ENCODE results near the gene CASP8.
A peak's percentile ranks its signal among the peaks of the same experiment; 100 is the strongest.
"Not testable (repeated sequence)": the region's sequence is repeated elsewhere in the genome, so short reads cannot be mapped to it uniquely, and the experiment has no call there.

CASP8 gene

DNA sequence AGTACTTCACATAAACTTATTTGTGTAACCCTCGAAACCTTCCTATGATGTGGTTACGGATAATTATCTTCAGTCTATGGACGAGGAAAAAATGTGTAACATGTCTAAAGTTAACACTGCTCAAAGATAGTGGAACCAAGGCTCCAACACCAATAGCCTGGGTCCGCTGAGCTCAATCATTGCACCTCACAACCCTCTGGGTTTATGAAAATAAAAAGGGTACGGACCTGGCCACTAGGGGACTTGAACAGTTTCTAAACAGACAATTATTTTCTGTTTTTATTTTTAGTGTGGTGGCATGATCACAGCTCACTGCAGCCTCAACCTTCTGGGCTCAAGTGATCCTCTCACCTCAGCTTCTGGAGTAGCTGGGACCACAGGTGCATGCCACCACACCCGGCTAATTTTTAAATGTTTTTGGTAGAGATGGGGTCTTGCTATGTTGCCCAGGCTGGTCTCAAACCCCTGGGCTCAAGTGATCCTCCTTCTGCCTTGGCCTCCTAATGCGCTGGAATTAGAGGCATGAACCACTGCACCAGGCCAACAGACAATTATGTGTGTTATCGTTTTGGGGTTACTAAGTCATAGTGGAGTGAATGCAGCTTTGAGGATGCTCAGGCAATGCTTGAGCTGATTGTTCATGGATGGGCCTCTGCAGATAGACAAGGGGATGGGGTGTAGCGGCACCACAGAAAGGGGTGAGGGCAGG, 10.1 kb downstream of the CASP8 start:
- DNase-seq: no peak

DNA sequence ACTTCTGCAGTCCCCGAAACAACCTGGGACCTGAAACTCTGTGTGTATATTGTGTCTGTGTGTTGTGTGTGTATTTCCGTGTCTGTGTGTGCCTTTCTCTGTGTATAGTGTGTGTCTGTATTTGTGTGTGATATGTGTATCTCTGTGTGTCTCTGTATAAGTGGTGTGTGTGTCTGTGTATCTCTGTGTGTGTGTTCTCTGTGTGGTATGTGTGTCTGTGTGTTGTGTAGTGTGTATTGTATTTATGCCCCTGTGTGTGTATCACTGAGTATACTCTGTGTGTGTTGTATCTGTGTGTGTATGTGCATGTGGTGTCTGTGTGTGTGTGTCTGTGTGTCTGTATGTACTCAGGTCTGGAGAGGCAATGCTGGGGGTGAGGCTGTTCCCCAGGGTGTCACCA, 11.6 kb downstream of the CASP8 start:
- DNase-seq: no peak

DNA sequence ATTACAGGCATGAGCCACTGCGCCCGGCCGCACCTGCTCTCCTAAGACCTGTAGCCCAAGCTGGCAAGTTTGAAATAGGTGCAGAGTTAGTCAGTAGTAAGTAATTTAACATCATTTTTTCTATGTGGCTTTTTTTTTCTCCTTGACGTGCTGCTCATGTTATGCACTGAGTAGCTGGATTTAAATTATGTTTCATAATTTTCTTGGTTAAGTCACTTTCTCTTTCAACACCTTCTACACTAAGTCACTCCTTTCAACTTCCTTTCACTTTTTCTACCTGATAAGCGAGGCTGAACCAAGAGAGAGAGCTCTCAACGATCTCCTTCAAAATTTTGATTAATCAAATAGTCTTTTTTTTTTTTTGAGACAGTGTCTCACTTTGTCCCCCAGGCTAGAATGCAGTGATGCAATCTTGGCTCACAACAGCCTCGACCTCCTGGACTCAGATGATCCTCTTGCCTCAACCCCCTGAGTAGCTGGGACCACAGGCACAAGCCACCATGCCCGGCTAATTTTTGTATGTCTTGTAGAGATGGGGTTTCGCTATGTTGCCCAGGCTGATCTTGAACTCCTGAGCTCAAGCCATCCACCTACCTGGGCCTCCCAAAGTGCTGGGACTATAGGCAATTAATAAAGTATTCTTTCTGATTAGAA, 13.1 kb downstream of the CASP8 start:
- DNase-seq: no peak

DNA sequence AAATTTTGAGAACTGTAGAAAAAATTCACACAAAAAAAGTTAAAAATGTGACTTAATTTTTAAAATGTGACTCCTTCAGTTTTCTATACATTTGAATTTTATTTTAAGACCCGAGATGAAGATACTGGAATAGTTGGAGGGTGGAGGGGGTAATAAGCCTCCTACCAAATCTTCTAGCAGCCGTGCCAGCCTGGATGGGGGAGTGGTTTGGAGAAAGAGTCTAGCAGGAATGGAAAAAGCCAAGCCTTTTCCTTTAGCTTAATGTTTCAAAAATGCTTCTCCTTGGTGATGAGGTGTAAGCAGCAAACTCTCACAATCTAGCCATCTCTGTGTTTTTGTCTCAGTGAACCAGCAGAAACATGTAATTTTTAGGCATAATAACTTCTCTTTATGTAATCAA, 14.7 kb downstream of the CASP8 start:
- DNase-seq: peak; percentile 49

DNA sequence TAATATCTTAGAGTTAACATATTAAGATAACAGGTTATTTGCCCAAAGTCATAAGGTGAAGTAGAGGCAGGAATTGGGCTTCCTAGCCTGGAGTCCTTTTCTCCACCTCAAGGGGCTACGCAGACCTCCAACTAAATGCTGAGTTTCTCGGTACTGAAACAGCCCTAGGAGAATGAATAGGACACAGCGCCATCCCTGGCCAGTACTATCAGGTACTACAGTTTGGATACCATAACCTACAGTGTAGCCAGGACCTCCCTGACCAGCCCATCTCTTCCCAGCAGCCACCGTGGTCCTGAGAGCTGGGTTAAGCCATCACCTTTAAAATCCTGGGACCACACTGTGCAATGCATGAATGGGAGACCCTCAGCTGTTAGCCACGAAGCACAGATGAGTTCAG, 15.7 kb downstream of the CASP8 start:
- DNase-seq: no peak

DNA sequence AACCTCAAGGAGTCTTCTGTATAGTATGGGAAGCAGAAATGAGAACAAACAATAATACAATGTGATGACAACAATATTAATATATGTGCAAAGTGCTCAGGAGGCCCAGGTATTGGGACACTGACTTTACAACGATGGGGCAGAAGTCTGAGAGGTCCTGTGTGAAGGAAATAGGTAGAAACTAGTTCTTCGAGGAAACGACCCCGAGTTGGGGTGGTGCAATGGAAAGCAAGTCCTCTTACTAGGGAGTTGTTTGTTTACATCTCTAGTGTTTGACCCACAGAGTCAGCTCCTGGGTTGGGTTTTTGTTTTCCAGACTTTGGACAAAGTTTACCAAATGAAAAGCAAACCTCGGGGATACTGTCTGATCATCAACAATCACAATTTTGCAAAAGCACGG, 16.2 kb downstream of the CASP8 start:
- no peak for DNase-seq

DNA sequence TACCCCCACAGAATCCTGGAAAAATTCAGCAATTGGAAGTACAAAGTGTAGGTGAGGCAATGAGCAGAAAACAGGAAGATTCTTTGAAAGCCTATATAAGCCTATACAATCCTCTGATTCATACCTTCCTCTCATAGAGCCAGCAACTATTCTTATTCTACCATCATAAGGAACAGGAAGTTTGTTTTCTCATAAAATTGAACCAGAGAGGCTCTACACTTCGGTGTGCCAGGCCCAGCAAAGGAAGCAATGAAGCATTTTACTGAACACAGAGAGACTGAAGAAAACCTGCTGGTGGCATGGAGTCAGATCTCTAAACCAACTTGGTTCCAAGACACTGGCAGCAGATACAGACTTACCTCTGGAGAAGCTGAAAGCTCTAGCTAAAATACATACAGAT, 18.7 kb downstream of the CASP8 start:
- DNase-seq: no peak

DNA sequence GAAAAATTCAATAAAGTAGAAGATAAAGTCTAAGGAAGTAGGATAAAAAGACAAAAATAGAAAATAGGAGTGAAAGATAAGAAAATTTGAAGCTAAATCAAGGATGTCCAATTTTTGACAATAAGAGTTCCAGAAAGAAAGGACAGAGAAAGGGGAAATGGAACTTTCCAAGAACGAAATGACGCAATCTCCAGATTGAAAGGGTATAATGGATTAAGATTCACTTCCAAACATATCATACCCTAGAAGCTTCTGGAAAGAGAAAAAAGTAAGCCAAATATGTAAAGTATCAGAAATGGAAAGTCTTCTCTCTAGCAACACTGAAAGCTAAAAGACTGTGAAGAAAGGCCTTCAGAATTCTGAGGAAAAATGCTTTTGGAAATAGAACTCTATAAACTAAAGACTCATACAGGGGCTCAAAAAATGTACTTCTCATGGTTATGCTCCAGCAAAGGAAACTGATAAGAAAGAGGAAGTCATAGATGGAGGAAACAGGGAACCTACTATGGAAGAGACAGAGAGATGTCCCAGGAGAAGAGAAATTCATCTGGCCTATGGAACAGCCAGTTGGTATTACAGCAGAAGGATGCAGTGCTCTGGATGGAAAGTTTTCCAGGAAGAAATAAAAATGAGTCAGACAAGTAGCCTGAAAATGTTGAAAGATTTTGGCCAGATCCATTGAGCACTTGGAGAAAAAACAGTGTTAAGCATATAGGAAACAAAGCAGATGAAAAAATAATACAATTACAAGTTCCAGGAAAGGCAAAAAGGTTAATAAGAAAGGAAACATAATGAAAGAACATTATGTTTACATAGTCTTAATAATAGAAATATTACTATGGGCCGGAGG, 20.1 kb downstream of the CASP8 start:
- DNase-seq: no peak

DNA sequence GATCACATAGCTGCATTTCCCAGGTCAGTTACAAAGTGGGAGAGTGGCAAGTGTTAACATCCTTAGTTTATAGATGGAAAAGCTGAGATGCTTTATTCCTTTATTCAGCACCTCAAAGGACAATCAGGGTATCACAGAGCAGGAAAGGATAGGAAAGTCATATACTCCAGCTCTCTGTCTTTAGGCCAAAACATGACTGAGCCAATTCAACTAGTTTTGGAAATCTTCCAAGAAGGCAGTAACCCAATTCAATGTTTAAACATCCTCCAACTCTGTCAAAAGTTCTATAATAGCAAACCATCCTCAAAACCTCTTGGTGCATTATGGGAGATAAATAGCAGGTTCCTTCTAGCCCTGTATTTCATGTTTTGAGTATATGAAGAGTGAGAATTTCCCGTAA, 25.2 kb downstream of the CASP8 start:
- no peak for DNase-seq

DNA sequence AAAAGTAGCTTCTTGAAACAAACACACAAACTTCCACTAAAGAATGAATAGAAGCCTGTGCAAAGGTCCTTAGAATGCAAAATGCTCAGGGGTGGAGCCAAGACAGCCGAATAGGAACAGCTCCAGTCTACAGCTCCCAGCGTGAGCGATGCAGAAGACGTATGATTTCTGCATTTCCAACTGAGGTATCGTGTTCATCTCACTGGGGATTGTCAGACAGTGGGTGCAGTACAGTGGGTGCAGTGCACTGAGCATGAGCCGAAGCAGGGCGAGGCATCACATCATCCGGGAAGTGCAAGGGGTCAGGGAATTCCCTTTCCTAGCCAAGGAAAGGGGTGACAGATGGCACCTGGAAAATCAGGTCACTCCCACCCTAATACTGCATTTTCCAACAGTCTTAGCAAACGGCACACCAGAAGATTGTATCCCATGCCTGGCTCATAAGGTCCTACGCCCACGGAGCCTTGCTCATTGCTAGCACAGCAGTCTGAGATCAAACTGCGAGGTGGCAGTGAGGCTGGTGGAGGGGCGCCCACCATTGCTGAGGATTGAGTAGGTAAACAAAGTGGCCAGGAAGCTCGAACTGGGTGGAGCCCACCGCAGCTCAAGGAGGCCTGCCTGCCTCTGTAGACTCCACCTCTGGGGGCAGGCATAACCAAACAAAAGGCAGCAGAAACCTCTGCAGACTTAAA, 30.3 kb downstream of the CASP8 start:
- not testable (repeated sequence) for DNase-seq

DNA sequence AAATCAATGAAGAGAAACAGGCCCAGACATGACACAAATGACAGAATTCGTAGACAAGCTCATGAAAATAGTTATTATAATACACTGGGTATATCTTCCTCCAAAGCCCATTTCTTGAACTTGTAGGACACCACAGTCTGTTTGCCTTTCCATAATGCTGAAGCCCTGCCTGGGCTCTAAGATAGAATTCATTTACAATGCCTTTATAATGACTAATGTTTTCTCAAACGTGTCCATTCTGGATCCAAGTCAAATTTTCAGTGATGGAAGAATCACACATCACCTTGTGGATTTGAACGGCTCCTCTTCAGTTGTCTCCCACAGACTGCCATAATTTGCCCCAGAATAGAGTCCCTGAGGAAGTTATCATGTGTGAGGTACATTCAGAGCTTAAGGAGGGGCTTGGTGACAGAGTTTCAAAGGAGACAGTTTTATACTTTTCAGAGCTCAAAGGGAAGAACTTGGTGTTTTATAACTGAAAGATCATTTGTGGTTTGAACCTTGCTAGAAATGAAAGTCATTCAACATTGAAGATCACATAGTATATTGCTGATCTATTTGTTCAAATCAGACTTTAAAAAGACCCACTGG, 38.2 kb downstream of the CASP8 start:
- DNase-seq: no peak

DNA sequence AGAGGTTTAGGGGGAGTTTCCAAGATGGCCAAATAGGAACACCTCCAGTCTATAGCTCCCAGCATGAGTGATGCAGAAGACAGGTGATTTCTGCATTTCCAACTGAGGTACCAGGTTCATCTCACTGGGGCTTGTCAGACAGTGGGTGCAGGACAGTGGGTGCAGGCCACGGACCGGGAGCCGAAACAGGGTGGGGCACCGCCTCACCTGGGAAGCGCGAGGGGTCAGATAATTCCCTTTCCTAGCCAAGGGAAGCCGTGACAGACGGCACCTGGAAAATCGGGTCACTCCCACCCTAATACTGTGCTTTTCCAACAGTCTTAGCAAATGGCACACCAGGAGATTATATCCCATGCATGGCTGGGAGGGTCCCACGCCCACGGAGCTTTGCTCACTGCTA, 39.6 kb downstream of the CASP8 start:
- DNase-seq: not testable (repeated sequence)

DNA sequence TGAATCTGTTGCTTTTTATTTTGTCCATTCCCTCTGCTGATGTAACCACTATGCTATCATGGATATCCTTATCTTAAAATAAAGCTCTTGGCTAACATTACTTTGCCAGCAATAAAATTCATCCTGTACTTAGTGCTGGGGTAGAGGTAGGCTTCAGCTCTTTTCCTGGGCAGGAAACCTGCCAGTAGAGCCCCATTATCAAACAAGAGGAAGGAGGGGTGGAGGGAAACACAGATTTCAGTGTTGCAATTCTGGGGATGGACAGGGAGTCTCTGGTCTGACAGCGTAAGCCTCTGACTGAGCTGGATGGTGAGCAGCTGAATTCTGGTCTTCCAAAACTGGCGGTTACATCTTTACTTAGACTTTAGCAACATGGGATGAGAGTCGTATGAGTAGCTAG, 47.5 kb downstream of the CASP8 start:
- no peak for DNase-seq

DNA sequence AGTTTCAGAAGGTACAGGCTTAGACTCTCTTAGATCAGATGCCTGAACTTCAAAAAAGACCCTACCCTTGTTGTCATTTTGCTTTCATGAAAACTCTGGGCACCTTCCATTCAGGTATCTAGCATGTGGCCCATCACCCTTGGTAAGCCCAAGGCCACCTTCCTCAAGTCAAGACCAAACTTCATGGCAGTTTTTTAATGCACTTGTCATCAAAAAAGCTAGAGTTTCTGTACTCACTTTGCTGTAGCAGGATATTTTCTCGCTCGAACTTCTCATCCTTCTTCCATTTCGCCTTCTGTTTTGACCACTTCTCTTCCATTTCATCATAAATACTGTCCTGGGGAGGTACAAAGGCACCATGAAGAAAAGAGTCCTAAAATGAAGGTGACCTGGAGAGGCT, 48.6 kb downstream of the CASP8 start:
- no peak for DNase-seq

DNA sequence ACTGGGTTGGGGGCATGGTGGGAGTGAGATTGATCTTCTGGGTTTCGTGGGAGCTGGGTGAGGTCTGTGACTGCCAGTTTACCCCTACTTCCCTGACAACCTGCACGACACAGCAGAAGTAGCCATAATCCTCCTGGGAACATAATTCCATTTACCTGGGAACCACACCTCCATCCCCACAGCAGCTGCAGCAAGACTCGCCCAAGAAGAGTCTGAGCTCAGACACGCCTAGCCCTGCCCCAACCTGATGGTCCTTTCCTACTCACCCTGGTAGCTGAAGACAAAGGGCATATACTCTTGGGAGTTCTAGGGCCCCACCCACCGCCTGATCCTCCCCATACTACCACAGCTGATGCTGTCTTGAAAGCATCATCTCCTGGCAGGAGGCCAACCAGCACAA, 53.0 kb downstream of the CASP8 start:
- DNase-seq: no peak

DNA sequence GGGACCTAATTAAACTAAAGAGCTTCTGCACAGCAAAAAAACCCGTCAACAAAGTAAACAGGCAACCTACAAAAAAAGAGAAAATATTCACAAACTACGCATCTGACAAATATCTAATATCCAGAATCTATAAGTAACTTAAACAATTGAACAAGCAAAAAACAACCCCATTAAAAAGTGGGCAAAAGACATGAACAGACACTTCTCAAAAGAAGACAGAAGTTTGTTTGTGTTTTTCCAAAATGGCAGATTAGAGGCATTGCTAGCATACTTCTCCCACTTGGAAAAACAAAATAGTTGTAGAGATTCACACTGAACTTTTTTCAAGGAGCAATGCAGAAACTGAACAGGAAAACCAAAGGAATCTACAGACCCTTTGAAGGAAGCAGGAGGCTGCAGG, 59.2 kb downstream of the CASP8 start:
- DNase-seq: no peak

DNA sequence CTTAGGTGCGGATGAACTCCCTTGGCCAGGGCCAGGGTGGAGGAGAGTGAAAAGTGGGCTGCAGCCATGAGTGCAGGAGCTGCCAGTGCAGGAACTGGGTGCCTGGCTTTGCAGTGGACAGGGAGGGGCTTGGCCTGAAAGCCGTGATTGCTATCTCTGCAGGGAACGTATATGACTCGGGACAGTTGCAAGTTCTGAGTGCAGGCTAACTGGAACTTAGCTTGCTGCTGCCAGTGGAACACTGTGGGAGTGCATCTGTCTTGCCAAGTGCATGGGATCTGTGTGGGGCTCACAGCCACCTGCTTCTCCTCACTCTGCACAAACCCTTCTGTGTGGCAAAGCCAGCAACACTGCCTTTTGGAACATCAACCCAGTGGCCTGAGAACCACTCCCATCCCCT, 59.9 kb downstream of the CASP8 start:
- DNase-seq: no peak

DNA sequence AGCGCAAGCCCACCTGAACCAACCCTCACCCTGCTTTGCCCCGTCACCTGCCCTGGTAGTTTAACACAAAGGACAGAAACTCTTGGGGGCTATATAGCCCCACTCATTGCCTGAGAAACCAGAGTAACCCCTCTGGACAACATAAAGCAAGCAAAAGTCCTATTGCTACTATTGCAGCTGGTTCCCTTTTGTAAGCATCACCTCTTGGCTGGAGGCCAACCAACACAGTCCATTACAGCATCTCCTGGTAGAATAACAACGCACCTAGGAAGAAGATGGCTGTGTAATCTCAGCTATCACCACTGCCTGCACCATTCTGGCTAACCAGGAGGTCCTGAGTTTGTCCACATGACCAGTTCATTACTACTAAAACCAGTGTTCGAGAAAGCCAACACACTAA, 60.4 kb downstream of the CASP8 start:
- DNase-seq: no peak

DNA sequence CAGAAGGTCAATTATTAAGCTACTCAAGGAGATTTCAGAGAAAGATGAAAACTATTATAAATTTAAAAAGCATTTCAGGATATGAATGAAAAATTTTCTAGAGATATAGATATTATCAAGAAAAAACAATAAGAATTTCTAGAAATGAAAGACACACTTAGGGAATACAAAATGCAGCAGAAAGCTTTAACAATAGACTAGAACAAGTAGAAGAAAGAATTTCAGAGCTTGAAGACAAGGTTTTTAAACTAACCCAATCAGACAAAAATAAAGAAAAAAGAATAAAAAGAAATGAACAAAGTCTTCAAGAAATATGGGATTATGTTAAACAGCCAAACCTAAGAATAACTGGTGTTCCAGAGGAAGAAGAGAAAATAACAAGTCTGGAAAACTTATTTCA, 62.4 kb downstream of the CASP8 start:
- no peak for DNase-seq

DNA sequence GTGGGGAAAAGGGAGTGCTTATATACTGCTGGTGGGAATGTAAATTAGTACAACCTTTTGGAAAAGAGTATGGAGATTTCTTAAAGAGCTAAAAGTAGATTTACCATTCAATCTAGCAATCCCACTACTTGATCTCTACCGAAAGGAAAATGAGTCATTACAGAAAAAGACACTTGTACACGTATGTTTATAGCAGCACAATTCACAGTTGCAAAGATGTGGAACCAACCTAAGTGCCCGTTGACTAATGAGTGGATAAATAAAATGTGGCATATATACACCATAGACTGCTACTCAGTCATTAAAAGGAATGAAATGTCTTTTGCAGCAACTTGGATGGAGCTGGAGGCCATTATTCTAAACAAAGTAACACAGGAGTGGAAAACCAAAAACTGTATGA, 67.3 kb downstream of the CASP8 start:
- DNase-seq: no peak

DNA sequence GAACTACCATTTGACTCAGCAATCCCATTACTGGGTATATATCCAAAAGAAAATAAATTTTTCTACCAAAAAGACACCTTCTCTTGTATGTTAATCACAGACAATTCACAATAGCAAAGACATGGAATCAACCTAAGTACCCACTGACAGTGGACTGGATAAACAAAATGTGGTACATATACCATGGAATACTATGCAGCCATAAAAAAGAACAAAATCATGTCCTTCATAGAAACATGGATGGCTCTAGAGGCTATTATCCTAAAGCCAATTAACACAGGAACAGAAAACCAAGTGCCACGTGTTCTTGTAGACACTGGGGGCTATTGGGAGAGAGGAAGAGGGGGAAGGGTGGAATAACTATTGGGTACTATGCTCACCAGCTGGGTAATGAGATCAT, 69.1 kb downstream of the CASP8 start:
- DNase-seq: no peak

Data from right hindlimb (tissue), 1 donor.